Osteocyte (in vitro differentiated cells): ENCODE measurements around the gene SPDYE17. TPM values are rescaled to one million over a fixed set of nuclear protein-coding genes. Genes with fewer than 3 reads are reported as not detected.
"Not testable (repeated sequence)": the region's sequence is repeated elsewhere in the genome, so short reads cannot be mapped to it uniquely, and the experiment has no call there.

Source experiments
- DNase-seq: peaks from one replicate; pipeline ENCODE4 v3.0.0; 2021; ENCODE audit warnings: mixed read lengths; ENCODE audit not compliant: unreplicated experiment; ENCODE audit errors: extremely low spot score
- H3K27ac Mint-ChIP-seq: one replicate; pipeline ENCODE4 v1.8.0; 2021; ENCODE audit warnings: mild to moderate bottlenecking, mixed read lengths; ENCODE audit not compliant: unreplicated experiment
- H3K27me3 Mint-ChIP-seq: one replicate; pipeline ENCODE4 v1.8.0; 2021; ENCODE audit warnings: mixed read lengths; ENCODE audit not compliant: unreplicated experiment
- H3K36me3 Mint-ChIP-seq: one replicate; pipeline ENCODE4 v1.8.0; 2021; ENCODE audit warnings: mixed read lengths; ENCODE audit not compliant: unreplicated experiment
- H3K4me1 Mint-ChIP-seq: one replicate; pipeline ENCODE4 v1.8.0; 2021; ENCODE audit warnings: mixed read lengths; ENCODE audit not compliant: unreplicated experiment
- H3K4me3 Mint-ChIP-seq: one replicate; pipeline ENCODE4 v1.8.0; 2021; ENCODE audit warnings: mild to moderate bottlenecking, moderate library complexity, mixed read lengths; ENCODE audit not compliant: unreplicated experiment
- H3K9me3 Mint-ChIP-seq: one replicate; pipeline ENCODE4 v1.8.0; 2021; ENCODE audit warnings: mixed read lengths; ENCODE audit not compliant: unreplicated experiment
- long read RNA-seq: library from polyadenylated mRNA; unstranded; transcript quantifications from one replicate; pipeline ENCODE4 v2.0.0, GENCODE V29; 2021
- total RNA-seq: library from RNA; stranded (reverse); gene quantifications from 2 replicates; pipeline ENCODE4 v1.2.1, GENCODE V29; 2021

Gene SPDYE17
- not detected in 2 replicates for total RNA-seq
- long read RNA-seq, result 0 reads

- not testable (repeated sequence) for H3K27me3 Mint-ChIP-seq, H3K9me3 Mint-ChIP-seq, DNase-seq, H3K4me3 Mint-ChIP-seq, H3K4me1 Mint-ChIP-seq, H3K36me3 Mint-ChIP-seq, H3K27ac Mint-ChIP-seq
These were observed at the start of gene SPDYE17 for GRCh38 chr7:77032261-77032660. TSS of gene SPDYE17 (minus strand) at chr7:77032361. CDS start at chr7:77030570, 1,791 bp downstream.

GRCh38 chr7:77080236-77080635 lies 48.1 kb upstream of the SPDYE17 start:
- not testable (repeated sequence) for H3K27me3 Mint-ChIP-seq, H3K4me1 Mint-ChIP-seq, H3K36me3 Mint-ChIP-seq, H3K9me3 Mint-ChIP-seq, DNase-seq, H3K4me3 Mint-ChIP-seq, H3K27ac Mint-ChIP-seq

GRCh38 chr7:77079624-77080023 lies 47.5 kb upstream of the SPDYE17 start:
- DNase-seq, H3K4me3 Mint-ChIP-seq, H3K4me1 Mint-ChIP-seq, H3K9me3 Mint-ChIP-seq, H3K36me3 Mint-ChIP-seq, H3K27me3 Mint-ChIP-seq, H3K27ac Mint-ChIP-seq: not testable (repeated sequence)

GRCh38 chr7:77079112-77079511 lies 47.0 kb upstream of the SPDYE17 start:
- not testable (repeated sequence) for H3K36me3 Mint-ChIP-seq, H3K27ac Mint-ChIP-seq, H3K27me3 Mint-ChIP-seq, H3K9me3 Mint-ChIP-seq, H3K4me3 Mint-ChIP-seq, H3K4me1 Mint-ChIP-seq, DNase-seq

GRCh38 chr7:77077060-77077459 lies 44.9 kb upstream of the SPDYE17 start:
- not testable (repeated sequence) for H3K9me3 Mint-ChIP-seq, H3K36me3 Mint-ChIP-seq, H3K4me1 Mint-ChIP-seq, H3K27me3 Mint-ChIP-seq, H3K27ac Mint-ChIP-seq, DNase-seq, H3K4me3 Mint-ChIP-seq

- not testable (repeated sequence) for H3K4me1 Mint-ChIP-seq, DNase-seq
These were observed 42.7 kb upstream of the SPDYE17 start for GRCh38 chr7:77074786-77075396.

GRCh38 chr7:77071108-77071507 lies 38.9 kb upstream of the SPDYE17 start:
- not testable (repeated sequence) for DNase-seq, H3K27ac Mint-ChIP-seq, H3K27me3 Mint-ChIP-seq, H3K4me3 Mint-ChIP-seq, H3K4me1 Mint-ChIP-seq
- Mint-ChIP-seq H3K9me3 (peaks cover 25% of the 10 kb centered on the region), H3K36me3 (peaks cover 30% of the 10 kb centered on the region)

More at GRCh38 chr7:77074786-77075396, 42.7 kb upstream of the SPDYE17 start:
- not testable (repeated sequence) for H3K27me3 Mint-ChIP-seq, H3K4me3 Mint-ChIP-seq, H3K27ac Mint-ChIP-seq
- Mint-ChIP-seq H3K36me3 (peaks cover 23% of the 10 kb centered on the region), H3K9me3 (peaks cover 18% of the 10 kb centered on the region)

GRCh38 chr7:77065869-77066268 lies 33.7 kb upstream of the SPDYE17 start:
- Mint-ChIP-seq H3K36me3 (peaks cover 17% of the 10 kb centered on the region), H3K9me3 (peaks cover 13% of the 10 kb centered on the region)
- not testable (repeated sequence) for H3K4me3 Mint-ChIP-seq, H3K27ac Mint-ChIP-seq, DNase-seq, H3K4me1 Mint-ChIP-seq, H3K27me3 Mint-ChIP-seq

GRCh38 chr7:77063732-77064131 lies 31.6 kb upstream of the SPDYE17 start:
- not testable (repeated sequence) for H3K4me3 Mint-ChIP-seq, H3K27ac Mint-ChIP-seq

GRCh38 chr7:77062557-77062956 lies 30.4 kb upstream of the SPDYE17 start, which contains the start of gene SPDYE18:
TSS of gene SPDYE18 (minus strand) at chr7:77062558. CDS start at chr7:77060512, 2,046 bp downstream.
- not testable (repeated sequence) for H3K4me1 Mint-ChIP-seq, H3K27me3 Mint-ChIP-seq, H3K36me3 Mint-ChIP-seq, DNase-seq, H3K9me3 Mint-ChIP-seq, H3K4me3 Mint-ChIP-seq, H3K27ac Mint-ChIP-seq

More at GRCh38 chr7:77063732-77064131, 31.6 kb upstream of the SPDYE17 start:
- DNase-seq, H3K4me1 Mint-ChIP-seq, H3K9me3 Mint-ChIP-seq, H3K27me3 Mint-ChIP-seq, H3K36me3 Mint-ChIP-seq: not testable (repeated sequence)

GRCh38 chr7:77026349-77026748 lies 5.8 kb downstream of the SPDYE17 start:
- not testable (repeated sequence) for H3K27me3 Mint-ChIP-seq, DNase-seq, H3K9me3 Mint-ChIP-seq, H3K36me3 Mint-ChIP-seq, H3K4me1 Mint-ChIP-seq, H3K4me3 Mint-ChIP-seq, H3K27ac Mint-ChIP-seq

- not testable (repeated sequence) for H3K27ac Mint-ChIP-seq, H3K27me3 Mint-ChIP-seq, DNase-seq, H3K4me3 Mint-ChIP-seq, H3K9me3 Mint-ChIP-seq, H3K4me1 Mint-ChIP-seq, H3K36me3 Mint-ChIP-seq
These were observed 22.0 kb downstream of the SPDYE17 start for GRCh38 chr7:77010074-77010680.
